Suprapubic skin (tissue), 3 donors: Measurements from ENCODE around the gene ATN1.

Source experiments
- POLR2AphosphoS5 ChIP-seq, 3 donors: sonication (generic); formaldehyde crosslinking; IDR thresholded peaks; one replicate each; pipeline ENCODE4 v1.6.1; 2017; ENCODE audit warnings: antibody characterized with exemption in 3 of 3
- TF ChIP-seq, protein P1 (sequence below), 2 donors: fragments of 200-600 bp in 1 of 2; fragments of 450-650 bp in 1 of 2; sonication (generic) in 1 of 2; IDR thresholded peaks; one replicate each; pipeline ENCODE4 v1.5.1; 2016 to 2019; ENCODE audit warnings: antibody characterized with exemption in 2 of 2, mild to moderate bottlenecking in 1 of 2, moderate library complexity in 1 of 2

DNA sequence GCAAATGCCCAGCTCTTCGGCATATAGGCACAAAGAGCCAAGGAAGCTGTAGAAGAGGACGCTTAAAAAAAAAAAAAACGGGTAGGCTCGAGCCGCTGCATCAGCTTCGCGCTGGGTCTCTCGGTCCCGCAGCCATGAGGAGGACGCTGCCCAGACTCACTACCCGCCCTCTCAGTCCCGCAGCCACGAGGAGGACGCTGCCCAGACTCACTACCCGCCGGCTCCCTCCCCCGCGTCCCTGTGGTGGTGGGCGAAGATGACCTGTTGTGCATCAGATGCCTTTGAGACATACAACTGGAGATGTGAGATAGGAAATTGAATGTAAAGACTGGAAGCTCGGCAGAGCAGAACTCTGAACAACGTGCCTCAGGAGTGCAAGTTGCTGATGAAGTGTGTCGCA, 43.2 kb upstream of the ATN1 start:
- TF ChIP-seq, protein P1, sequence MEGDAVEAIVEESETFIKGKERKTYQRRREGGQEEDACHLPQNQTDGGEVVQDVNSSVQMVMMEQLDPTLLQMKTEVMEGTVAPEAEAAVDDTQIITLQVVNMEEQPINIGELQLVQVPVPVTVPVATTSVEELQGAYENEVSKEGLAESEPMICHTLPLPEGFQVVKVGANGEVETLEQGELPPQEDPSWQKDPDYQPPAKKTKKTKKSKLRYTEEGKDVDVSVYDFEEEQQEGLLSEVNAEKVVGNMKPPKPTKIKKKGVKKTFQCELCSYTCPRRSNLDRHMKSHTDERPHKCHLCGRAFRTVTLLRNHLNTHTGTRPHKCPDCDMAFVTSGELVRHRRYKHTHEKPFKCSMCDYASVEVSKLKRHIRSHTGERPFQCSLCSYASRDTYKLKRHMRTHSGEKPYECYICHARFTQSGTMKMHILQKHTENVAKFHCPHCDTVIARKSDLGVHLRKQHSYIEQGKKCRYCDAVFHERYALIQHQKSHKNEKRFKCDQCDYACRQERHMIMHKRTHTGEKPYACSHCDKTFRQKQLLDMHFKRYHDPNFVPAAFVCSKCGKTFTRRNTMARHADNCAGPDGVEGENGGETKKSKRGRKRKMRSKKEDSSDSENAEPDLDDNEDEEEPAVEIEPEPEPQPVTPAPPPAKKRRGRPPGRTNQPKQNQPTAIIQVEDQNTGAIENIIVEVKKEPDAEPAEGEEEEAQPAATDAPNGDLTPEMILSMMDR (IDR thresholded peaks at IDR 0.05): no peak
- no peak for TF ChIP-seq POLR2AphosphoS5 (IDR thresholded peaks at IDR 0.05)
